GM19438 (cell line): Measurements from ENCODE around the gene JKAMP.

ENCODE experiments used
- ATAC-seq: cut with Tn5 transposase; IDR thresholded peaks from one replicate; pipeline ENCODE4 v1.9.1; 2021; ENCODE audit warnings: low read depth; ENCODE audit not compliant: unreplicated experiment

The JKAMP gene

DNA sequence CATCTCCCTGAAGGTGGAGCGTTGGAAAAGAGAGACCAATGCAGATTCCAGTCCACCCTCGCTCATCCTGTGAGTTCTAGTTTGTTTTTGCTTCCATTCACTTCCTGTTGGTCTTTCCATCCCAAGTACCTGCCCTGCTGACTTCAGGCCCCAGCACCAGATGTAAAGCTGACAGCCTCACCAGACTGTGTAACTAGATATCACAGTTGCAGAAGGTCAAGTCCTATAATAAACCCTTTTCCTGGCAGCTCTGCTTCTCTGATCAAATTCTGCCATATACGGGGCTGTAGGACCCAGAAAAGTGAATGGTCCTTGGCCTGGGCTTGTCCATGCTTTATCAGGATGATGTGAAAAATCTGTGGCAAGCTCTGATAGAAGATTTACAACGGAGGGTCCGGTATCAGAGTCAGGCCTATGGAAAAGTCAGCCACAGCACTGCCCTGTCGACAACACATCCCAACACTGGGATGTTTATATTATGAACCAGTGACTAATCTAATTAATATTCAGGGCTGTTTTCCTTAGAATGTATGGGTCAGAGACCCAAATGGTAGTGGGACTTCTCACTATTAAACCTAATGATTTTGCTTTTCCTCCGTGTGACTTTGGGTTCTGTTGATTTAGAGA, 50.2 kb downstream of the JKAMP start:
- no peak for ATAC-seq

DNA sequence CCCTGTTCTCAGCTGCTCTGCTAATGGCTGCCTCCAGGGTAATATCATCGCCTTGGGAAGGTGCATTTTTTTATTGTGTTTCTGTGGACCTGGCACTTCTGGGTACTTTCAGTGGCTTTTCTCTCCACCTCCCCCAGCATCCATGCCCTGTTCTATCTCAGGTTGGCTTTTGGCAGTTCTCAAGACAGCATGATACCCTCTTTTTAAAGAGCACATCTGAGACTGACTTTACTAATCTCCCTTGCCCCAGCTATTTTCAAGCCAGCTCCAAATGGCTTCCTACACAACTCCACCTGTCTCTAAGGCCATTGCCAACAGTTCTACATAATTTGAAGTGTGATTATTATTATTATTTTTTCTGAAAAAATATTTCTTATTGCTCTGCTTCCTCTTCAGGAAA, 53.2 kb downstream of the JKAMP start:
- no peak for ATAC-seq

DNA sequence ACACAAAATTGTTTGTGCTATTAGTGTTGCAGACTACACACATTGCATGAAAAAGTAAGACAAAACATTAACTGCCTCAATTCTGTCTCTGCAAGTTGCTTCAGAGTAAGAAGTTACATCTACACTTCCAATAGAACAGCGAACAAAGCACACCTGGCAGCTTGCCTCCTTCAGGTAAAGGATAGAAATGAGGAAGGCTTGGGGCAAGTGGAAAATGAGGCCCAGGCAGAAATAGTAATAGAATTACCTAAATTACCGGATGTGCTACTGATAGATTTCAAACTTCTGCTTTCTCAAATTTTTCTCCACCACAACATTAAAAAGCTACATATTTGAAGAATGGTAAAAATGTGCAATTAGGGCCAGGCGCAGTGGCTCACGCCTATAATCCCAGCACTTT, 54.6 kb downstream of the JKAMP start:
- ATAC-seq: no peak

DNA sequence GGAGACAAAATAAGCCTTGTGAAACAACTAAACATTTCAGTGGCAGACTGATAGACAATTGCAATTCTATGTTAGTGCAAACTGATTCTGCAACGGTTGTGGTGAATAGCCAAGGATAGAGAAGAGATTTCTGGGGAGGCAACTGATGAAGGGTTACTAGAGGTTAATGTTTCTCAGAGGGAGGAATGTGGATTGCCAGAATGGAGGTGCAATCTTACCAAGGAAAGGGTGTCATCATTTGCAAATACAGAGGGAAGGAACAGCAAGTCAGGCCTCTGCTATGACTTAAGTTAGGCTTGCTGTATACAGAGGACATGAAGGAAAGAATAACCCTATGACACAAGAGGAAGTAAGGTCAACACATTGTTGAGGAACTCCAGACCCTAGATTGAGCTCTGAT, 56.5 kb downstream of the JKAMP start:
- no peak for ATAC-seq

DNA sequence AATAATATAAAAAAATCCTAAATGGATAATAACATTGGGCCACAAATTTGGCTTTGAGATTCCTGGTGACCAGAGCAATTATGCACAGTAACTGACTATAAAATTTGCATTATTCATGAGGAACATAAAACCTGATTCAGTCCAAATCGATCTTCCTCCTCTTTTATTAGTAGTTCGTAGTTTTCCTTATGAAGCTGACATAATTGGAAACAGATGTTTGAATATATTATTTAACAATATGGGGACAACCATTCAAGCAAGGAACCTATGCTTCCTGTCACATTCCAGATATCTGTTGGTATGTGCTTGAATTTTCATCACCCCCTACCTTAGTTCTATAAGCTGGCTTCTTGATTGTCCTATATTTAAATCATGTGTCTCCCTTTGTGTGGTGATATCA, 57.4 kb downstream of the JKAMP start:
- no peak for ATAC-seq

DNA sequence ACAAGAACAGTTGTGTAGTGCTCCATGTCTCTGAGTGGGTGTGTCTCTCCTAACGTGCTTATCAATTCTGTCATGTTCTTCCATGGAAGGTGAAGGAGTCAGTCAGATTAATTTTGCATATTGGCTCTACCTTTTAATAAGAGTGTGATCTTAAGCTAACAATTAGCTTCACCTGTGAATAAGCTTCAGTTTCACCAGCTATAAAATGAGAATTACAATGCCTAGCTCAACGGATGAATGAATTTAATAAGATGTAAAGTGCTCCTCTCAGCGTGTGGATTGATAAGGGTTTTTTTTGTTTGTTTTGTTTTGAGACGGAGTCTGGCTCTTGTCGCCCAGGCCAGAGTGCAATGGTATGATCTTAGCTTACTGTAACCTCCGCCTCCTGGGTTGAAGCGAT, 59.6 kb downstream of the JKAMP start:
- ATAC-seq: no peak

DNA sequence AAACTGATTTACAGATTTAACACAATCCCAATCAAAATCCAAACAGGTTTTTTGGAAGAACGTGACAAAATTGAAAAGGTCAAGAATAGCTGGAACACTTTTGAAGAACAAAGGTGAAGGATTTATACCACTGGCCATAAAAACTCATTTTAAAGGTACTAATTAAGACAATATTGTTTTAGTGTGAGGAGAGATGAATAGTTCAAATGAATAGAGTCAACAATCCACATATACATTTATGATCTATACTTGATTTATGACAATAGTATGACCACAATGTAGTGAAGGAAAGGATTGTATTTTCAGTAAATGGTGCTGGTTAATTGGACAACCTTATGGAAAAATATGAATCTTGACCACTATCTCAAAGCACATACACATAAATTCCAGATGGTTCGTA, 63.0 kb downstream of the JKAMP start:
- no peak for ATAC-seq
